ENCODE results near the gene LARP4B.

GRCh38 chr10:974038-974784, 42.7 kb upstream of the LARP4B start:
- no peak for TF ChIP-seq GATA3 (IDR thresholded peaks at IDR 0.05; ENCODE audit: low read depth, low read length)
- TF ChIP-seq GATA2 (IDR thresholded peaks at IDR 0.05; ENCODE audit: low read depth, low read length) = no peak
